Nephron (organoid): ENCODE data around the gene CRYZL1.
"Not testable (repeated sequence)": the region's sequence is repeated elsewhere in the genome, so short reads cannot be mapped to it uniquely, and the experiment has no call there.

ENCODE experiments used
- H3K27ac Mint-ChIP-seq, 3 experiments: 2 replicates each; pipeline ENCODE4 v1.8.0; 2020; ENCODE audit warnings: mixed read lengths in 3 of 3, mild to moderate bottlenecking in 2 of 3, moderate library complexity in 1 of 3
- H3K27me3 Mint-ChIP-seq: 2 replicates; pipeline ENCODE4 v1.8.0; 2021; ENCODE audit warnings: low read depth, mild to moderate bottlenecking, moderate library complexity, mixed read lengths
- H3K36me3 Mint-ChIP-seq: 2 replicates; pipeline ENCODE4 v1.8.0; 2020; ENCODE audit warnings: low read depth, mixed read lengths
- H3K4me1 Mint-ChIP-seq: 2 replicates; pipeline ENCODE4 v1.8.0; 2020; ENCODE audit warnings: mixed read lengths
- H3K4me3 Mint-ChIP-seq, 3 experiments: 2 replicates each; pipeline ENCODE4 v1.8.0; 2020; ENCODE audit warnings: mild to moderate bottlenecking in 3 of 3, mixed read lengths in 3 of 3, moderate library complexity in 2 of 3
- H3K9me3 Mint-ChIP-seq: 2 replicates; pipeline ENCODE4 v1.8.0; 2020; ENCODE audit warnings: mixed read lengths
- TF ChIP-seq, protein P1 (sequence below), 3 experiments: fragments of 200-600 bp; sonication (generic); IDR thresholded peaks; one replicate each; pipeline ENCODE4 v1.5.0; 2021; ENCODE audit warnings: antibody characterized with exemption in 3 of 3; ENCODE audit not compliant: unreplicated experiment in 3 of 3

CRYZL1 gene

DNA sequence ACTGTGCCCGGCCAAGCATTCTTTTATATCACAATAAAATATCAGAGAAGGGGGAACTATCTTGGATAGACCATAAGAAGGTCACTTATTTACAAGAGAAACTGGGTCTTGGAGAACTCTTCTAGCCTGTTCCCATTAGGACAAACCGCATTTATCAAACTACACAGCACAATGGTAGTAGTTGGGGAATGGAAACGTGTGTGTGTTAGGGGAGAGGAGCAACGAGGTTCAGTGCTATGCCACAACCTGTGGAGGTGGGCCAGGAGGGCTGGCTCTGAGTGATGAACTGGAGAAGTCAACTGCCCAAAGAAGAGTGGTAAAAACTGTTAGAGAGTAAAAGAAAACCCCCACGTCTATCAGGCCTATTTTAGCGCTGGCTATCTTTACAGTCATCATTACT lies 54.6 kb downstream of the CRYZL1 start:
- Mint-ChIP-seq H3K27me3 (no peaks in the 10 kb centered on the region), H3K9me3 (no peaks in the 10 kb centered on the region), H3K4me3 (peak overlapping the region; percentile 78 to 91 (median 84)), H3K36me3 (peaks cover 11% of the 10 kb centered on the region), H3K4me1 (peaks cover 20% of the 10 kb centered on the region), H3K27ac (peak overlapping the region in 2 of 3 experiments; percentile 76 to 80)
- TF ChIP-seq, protein P1, sequence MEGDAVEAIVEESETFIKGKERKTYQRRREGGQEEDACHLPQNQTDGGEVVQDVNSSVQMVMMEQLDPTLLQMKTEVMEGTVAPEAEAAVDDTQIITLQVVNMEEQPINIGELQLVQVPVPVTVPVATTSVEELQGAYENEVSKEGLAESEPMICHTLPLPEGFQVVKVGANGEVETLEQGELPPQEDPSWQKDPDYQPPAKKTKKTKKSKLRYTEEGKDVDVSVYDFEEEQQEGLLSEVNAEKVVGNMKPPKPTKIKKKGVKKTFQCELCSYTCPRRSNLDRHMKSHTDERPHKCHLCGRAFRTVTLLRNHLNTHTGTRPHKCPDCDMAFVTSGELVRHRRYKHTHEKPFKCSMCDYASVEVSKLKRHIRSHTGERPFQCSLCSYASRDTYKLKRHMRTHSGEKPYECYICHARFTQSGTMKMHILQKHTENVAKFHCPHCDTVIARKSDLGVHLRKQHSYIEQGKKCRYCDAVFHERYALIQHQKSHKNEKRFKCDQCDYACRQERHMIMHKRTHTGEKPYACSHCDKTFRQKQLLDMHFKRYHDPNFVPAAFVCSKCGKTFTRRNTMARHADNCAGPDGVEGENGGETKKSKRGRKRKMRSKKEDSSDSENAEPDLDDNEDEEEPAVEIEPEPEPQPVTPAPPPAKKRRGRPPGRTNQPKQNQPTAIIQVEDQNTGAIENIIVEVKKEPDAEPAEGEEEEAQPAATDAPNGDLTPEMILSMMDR (IDR thresholded peaks at IDR 0.05; ENCODE audit: unreplicated experiment in 3 of 3) = no peak

DNA sequence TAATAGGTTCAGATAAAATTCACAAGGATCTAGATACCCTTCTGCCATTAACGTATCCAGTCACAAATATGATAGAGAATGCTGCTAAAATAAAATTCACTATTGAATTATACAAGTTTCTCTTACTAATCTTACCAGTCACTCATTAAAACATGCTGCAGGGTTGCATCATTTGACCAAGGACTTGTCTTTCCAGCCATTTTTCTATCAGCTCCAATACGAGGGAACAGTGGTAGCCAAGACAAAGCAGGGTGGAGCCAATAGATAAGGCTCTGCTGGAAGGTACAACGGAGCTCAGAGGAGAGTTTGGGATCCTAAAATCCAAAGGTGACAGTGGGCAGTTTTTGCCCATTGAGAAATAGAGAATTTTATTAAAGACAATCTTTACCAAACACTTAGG lies 57.1 kb downstream of the CRYZL1 start:
- Mint-ChIP-seq H3K27ac (no peak overlapping the region), H3K4me1 (peaks cover 17% of the 10 kb centered on the region), H3K9me3 (no peaks in the 10 kb centered on the region), H3K36me3 (peaks cover 12% of the 10 kb centered on the region), H3K4me3 (no peak overlapping the region), H3K27me3 (no peaks in the 10 kb centered on the region)
- TF ChIP-seq, protein P1 (IDR thresholded peaks at IDR 0.05; ENCODE audit: unreplicated experiment in 3 of 3) = no peak

DNA sequence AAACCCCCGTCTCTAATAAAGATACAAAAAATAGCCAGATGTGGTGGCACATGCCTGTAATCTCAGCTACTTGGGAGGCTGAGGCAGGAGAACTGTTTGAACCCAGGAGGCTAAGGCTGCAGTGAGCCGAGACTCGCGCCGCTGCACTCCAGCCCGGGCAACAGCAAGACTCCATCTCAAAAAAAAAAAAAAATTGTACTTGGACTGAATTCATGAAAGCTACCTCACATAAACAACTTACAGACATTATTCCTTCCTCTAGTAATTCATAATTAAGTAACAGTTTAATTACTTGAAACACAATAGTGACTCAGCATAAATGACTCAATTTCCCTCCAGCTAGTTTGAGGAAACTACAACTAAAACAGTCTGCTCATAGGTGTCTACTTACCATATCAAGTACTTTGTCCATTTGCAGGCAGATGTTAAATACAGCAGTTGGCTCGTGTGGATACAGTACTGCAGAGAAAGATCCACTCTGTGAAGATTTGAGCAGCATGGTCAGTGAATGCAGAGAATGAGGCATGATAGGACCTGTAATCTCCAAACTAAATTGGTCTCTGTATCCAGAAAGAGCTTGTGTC lies 62.5 kb downstream of the CRYZL1 start:
- TF ChIP-seq, protein P1 (IDR thresholded peaks at IDR 0.05; ENCODE audit: unreplicated experiment in 3 of 3) = no peak
- H3K4me3 Mint-ChIP-seq = no peak overlapping the region
- no peaks in the 10 kb centered on the region for H3K4me1 Mint-ChIP-seq
- H3K9me3 Mint-ChIP-seq = no peaks in the 10 kb centered on the region
- peak overlapping the region in 2 of 3 experiments; percentile 42 to 51 for H3K27ac Mint-ChIP-seq
- H3K36me3 Mint-ChIP-seq = peaks cover 43% of the 10 kb centered on the region
- no peaks in the 10 kb centered on the region for H3K27me3 Mint-ChIP-seq

DNA sequence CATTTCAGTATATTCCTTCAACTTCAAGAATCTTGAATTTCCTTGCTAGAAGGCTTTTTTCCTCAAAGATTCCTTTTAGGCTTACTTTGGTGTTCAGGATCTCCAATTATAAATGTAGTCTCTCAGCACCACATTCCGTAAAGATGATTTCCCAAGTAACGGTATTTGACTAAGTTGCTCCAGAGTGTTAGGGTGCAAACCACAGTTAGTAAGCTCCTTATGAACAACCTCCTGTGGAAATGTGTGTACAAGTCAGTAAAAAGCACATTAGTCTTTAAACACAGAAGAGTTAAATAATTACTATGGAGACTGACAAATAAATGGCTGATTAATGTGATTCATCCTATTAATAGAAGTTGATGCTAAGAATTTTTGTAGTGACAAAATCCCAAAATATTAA lies 63.3 kb downstream of the CRYZL1 start:
- Mint-ChIP-seq H3K4me3 (no peak overlapping the region), H3K27me3 (no peaks in the 10 kb centered on the region), H3K27ac (no peak overlapping the region), H3K9me3 (no peaks in the 10 kb centered on the region), H3K36me3 (peaks cover 48% of the 10 kb centered on the region), H3K4me1 (no peaks in the 10 kb centered on the region)
- TF ChIP-seq, protein P1 (IDR thresholded peaks at IDR 0.05; ENCODE audit: unreplicated experiment in 3 of 3) = no peak

DNA sequence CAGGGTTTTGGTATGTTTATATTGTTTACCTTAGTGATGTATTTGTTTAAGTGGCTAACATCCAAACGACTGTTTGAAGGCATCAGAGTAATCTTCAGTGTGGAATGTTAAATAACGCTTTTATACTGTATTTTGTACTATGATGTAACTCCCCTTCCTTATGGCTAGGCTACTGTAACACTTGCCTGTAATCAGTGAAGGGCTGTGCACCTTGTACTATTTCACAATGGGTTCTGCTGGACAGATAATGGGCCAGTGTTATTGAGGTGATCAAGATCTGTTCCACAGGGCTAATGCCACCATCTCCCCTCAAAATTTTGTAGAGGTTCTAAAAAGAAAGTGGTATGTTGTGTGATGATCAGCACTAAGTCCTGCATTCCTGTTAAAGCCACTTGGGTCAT lies 64.8 kb downstream of the CRYZL1 start:
- H3K4me1 Mint-ChIP-seq, H3K9me3 Mint-ChIP-seq: not testable (repeated sequence)
- H3K27ac Mint-ChIP-seq = peak overlapping the region in 1 of 3 experiments; percentile 26

DNA sequence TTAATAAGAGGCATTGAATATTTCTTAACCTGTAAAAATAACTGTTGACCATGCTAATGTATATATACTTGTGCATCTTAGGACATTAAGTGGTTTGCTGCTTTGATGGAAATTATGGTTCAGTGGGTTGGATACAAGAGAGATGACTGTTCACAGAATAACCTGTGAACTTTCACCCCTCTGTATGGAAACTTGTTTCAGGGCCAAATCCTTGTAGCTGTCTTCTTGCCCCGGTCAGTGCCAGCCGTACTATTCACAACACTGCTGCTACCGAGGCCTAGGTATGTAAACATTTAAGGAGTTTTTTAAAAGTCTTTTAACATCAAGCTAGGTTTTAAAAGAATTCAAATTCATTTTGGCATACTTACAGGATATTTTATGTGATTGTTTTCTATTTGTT lies 69.2 kb downstream of the CRYZL1 start:
- TF ChIP-seq, protein P1 (IDR thresholded peaks at IDR 0.05; ENCODE audit: unreplicated experiment in 3 of 3) = no peak
- H3K4me1 Mint-ChIP-seq = no peaks in the 10 kb centered on the region
- H3K27me3 Mint-ChIP-seq = no peaks in the 10 kb centered on the region
- peaks cover 72% of the 10 kb centered on the region for H3K36me3 Mint-ChIP-seq
- no peak overlapping the region for H3K27ac Mint-ChIP-seq
- no peaks in the 10 kb centered on the region for H3K9me3 Mint-ChIP-seq
- no peak overlapping the region for H3K4me3 Mint-ChIP-seq

More for the DNA sequence above, 64.8 kb downstream of the CRYZL1 start:
- H3K36me3 Mint-ChIP-seq = peaks cover 57% of the 10 kb centered on the region
- not testable (repeated sequence) for H3K4me3 Mint-ChIP-seq, H3K27me3 Mint-ChIP-seq
